Activated CD4-positive, alpha-beta T cell treated with anti-CD3 and anti-CD28 coated beads, Interleukin-2, Interleukin-6, amounts not matched to agents 100 ng/mL and 50 ng/mL, durations not matched to agents 16 hours and 8 hours (primary cell): ENCODE measurements around the gene SIPA1L3.
"Not testable (repeated sequence)": the region's sequence is repeated elsewhere in the genome, so short reads cannot be mapped to it uniquely, and the experiment has no call there.

Experiments
- DNase-seq: peaks from one replicate; pipeline ENCODE4 v3.0.0-alpha.2; 2020

SIPA1L3 gene

DNA sequence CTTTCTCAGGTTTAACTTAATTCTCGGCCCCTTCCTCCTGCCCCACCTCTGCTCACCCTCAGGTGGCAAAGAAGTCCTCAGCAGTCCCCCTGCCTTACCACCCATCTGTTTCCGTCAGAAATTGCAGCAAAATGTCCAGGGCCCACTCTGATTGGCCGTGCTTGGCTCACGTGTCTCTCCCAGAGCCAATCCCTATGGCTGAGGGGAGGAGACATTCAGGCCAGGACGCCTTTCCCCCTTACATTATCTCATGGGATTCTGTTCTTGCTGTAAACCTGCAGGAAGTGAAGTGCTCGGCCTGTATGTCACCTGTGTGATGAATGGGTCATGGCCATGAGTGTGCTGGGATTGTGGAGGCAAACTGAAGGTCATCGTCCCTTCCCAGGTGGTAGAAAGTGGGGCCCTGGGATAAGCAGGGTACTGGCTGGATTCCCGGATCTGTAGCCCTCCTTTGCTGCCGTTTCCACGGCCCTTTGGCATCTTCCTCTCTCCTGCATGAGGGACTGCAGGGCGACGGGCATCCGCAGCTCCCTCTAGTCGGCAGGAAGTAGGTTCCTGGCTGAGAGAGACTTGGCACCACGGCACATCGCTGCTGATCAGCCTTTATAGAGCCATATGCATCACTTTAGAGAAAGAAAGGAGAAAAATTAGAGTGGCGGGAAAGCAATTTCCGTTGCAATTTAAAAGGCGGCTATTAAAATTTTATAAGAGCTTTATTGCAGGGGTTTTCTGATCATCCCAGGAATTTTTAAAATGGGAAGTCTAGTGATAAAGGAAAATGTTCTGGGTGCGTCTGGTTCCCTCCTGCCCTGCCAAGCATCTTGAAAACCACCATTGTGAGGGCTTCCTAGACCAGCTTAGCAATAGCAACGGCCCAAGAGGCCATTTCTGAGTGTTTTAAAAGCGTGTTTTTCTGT lies 118.2 kb downstream of the SIPA1L3 start:
- DNase-seq = no peak

DNA sequence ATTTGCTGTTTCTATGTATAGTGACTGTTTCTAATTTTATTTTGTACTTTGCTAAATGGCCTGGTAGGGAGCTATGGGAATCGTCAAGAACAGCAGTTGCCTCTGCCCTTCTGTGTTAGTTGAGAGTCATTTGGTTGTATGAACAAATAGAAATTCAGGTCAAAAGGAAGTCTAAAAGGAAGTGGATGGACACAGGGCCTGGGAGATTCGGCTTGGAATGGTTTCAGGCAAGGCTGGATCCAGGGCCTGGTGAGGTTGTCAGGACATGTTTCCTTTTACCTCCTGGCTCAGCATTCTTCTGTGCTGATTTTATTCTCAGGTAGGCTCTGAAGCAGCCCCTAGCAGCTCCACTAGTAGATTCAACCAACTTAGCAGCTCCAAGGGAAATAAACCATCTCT lies 118.9 kb downstream of the SIPA1L3 start:
- DNase-seq = no peak

DNA sequence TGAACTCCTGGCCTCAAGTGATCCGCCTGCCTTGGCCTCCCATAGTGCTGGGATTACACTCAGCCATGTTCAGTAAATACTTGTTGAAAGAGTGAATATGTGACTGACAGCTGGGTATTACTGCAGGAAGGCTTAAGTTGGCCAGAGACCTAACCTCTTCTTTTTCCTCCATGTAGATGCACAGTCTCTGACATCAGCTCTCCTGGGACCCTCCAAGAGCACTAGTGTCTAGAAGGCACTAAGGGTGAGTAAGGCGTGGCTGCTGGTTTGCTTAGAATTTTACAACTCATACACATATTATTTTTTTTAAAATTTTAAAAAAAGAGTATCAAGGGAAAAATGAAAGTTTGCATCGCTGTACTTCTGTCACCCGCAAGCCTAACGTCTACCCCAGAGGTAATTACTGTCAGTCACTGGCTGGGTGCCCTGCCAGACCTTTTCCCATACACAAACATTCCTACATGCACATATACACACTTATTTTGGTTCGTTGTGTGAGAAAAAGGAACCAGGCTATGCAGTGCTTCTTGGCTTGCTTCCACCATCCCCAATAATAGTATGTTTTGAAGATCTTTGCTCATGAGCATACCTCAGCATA lies 122.0 kb downstream of the SIPA1L3 start:
- DNase-seq = no peak

DNA sequence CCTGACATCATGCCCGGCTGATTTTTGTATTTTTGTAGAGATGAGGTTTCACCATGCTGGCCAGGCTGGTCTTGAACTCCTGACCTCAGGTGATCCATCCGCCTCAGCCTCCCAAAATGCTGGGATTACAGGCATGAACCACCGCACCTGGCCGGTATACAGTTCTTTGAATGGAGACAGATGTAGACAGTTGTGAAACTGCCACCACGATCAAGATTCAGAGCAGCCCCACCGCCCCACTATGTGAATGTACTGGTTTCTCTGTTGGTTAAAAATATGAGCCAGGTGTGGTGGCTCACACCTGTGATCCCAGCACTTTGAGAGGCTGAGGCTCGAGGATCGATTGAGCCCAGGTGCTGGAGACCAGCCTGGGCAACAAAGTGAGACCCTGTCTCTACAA lies 123.0 kb downstream of the SIPA1L3 start:
- not testable (repeated sequence) for DNase-seq

DNA sequence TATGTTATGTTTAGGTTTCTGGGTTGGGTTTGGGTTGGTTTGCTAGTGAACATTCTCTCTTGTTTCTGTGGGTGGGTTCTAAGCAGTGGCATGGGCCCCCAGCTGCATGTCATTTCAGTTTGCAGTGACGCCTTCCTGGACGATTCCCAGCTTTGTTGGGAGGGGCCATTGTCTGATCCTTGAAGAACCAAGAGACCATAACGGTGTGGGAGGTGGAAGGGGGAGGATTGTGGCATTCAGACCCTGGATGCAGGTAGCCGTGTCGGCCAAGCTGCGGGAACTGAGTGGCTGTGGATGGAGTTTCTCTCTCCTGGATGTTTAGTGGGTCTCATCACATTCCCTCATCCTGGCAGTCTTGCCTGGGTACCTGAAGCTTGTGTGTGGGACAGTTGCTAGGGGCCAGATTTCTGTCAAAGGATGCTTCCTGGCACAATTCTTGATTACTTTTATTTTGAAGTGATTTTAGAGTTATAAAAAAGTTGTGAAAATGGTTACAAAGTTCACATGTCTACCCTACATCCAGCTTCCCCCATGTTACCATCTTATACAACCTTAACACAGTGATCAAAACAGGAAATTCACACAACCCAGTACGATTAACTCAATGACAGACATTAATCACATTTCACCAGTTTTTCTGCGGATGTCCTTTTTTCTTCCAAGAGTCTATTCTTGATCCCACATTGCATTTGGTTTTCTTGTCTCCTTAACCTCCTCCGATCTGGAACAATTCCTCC lies 123.8 kb downstream of the SIPA1L3 start:
- no peak for DNase-seq

DNA sequence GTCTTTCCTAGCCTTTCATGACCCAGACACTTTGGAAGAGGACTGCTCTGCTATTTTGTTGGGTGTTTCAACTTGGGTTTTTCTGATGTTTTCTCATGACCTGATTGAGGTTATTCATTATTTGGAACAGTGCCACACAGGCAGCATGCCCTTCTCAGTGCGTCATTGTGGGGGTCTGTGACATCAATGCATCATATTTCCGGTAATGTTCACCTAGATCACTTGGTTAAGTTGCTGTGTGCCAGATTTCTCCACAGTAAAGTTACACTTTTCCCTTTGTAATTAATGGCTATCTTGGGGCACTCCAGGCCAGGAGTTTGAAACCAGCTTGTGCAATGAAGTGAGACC lies 124.4 kb downstream of the SIPA1L3 start:
- DNase-seq = no peak

DNA sequence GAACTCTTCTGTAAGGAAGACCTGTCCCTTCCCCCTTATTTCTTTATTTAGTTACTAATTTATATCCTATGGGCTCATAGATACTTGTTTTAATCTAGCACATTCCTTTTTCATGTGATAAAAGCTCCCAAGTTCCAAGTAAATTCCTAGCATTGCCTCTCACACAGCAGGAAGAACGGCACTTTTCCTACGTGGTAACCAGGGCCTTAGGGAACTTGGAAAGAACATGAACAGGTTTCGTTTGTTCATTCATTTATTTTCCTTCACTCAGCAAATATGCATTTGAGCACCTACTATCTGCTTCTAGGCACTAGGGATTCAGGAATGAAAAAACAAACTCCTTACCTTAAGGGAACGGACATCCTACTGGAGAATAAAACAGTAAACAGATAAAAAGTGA lies 125.1 kb downstream of the SIPA1L3 start:
- DNase-seq = no peak

DNA sequence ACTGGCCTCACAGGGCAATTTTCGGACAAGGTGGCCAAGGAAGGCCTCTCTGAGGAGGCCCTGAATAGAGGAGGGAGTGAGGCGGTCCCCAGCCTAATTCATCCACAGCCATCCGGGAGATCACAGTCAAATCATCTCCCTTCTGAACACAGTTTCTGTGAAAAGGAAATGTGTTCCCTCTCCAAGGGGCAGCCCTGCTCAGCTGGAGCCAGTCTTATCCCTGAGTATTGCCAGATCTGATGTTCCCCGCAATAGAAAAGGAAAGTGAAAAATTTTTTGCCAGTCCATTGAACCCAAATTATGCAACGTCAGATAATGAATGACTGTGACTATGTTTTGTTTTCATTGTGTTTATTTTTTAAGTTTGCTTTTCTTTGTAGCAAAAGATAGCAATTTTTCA lies 125.9 kb downstream of the SIPA1L3 start:
- no peak for DNase-seq

DNA sequence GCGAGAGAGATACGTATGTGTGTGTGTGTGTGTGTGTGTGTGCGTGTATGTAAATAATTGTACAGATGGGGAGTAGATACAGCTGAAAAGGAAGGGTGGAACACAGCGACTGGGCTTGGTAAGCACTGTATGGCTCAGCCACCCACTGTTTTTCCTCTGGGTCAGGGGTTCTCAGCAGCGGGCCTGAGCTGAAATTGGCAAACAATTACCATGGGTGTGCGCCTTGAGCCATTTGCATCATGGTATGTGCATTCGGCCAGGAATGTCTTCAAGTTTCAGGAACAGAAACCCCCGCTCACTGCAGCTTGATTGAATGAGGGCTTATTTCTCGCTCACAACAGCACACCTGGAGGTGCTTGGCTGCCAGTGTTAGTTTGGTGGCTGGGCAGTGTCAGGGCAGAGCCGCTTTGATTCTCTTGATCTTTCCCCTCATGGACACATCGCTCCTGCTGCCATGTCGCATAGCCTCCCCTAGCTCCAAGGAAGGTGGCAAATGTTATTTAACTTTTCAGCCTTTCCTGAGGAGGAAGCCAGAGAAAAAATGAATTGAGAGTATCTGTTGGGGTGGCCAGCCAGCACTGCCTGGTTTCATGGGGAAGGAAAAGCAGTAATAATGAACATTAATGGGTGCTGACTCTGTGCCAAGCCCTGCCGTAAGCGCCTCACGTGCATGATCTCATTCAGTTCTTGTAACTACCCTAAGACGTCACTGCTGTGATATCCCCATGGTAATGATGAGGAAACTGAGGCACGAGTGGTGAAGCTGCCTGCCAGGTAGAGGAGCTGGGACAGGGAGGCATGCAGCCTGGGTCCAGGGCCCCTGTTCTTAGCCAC lies 126.9 kb downstream of the SIPA1L3 start:
- no peak for DNase-seq

DNA sequence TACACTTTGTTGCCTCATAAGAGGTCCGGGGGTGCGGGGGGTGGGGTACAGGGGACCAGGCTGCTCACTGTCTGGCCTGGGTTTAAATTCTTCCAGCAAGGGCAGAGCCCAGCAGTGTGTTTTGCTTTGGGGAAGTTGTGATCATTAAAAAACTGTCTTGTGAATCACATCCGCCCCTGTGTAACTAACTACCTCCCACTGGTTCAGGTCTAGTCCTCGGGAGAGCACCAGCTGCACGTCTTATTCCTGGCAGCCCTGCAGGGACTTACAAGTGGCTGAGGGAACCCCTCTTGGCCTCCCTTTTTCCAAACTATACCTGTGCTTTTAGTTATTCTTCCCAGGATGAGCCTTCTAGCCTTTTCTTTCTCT lies 127.5 kb downstream of the SIPA1L3 start:
- no peak for DNase-seq

DNA sequence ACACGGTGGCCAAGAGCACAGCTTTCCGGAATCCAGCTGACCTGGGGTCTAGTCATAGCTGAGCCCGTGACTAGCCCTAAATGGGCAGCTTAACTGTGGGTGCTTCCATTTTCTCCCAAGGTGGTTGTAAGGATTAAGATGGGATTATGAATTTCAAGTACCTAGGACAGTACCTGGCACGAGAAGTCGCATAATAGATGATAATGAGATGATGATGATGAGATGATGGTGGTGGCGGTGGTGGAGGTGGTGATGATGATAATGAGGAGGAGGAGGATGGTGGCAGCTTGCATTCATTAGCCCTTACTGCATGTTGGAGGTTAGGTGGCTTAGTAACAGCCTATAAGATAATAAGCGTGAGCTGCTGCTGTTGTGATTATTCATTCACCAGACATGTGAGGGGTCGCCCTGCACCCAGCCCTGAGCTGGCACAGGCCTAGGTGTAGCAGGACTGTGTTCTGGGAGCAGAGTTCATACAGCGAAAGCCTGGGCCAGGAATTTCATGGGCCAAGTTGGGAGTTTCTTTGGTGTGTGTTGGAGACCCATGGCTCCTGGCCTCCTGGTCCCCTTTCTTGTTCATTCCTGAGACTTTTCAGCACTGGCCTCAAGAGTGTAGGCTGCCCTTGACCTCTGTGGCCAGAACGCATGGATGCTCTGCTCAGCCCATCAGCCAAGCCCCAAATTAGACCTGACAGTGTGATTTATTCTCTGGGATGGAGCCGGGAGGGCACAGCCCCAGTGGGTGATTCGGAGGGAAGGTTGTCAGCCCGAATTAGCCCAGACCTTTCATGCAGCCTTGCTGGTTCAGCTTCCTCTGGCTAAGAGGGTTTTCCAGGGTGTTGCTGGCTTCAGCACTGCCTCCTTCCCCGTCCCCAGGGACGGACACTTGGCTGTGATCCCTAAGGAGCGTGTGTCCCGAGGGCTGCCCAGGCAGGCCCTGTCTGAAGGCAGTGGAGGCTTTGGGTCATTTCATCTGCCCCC lies 128.8 kb downstream of the SIPA1L3 start:
- no peak for DNase-seq

DNA sequence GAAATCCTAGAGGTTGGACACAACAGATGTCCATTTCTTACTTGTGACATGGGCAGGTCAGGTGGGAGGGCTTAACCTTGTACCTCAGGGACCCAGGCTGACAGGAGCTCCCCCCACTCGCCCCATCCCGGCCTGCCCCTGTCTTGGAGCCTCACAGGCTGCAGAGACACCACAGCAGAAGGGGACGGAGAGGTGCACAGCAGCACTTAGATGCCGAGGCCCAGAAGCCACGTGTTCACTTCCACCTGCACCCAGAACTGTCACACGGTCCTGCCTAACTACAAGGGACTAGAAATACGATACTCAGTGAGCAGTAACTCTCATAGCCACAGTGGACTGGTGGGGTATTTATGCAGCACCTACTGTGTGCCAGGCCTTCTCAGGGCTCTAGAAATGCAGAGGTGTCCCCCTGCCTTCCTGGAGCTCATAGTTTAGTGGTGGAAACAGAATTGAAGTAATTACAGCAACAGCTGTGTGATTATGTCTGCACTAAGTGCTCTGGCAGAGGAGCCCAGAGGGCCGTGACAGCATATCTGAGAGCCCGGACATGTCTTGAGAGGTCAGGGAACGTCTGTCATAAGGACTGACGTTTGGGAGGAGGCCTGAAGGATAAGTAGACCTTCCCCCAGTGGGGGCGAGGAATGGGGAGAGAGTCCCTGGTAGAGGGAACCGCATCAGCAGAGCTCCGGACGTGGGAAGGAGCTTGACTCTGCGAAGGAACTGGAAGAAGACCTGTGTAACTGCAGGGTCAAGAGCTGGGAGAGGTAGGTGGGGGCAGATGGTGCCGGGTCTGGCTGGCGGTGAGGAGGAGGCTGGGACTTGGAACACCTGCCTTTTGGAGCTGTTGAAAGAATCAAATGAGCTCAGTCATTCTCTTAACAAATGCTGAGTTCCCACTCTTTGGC lies 130.0 kb downstream of the SIPA1L3 start:
- no peak for DNase-seq

DNA sequence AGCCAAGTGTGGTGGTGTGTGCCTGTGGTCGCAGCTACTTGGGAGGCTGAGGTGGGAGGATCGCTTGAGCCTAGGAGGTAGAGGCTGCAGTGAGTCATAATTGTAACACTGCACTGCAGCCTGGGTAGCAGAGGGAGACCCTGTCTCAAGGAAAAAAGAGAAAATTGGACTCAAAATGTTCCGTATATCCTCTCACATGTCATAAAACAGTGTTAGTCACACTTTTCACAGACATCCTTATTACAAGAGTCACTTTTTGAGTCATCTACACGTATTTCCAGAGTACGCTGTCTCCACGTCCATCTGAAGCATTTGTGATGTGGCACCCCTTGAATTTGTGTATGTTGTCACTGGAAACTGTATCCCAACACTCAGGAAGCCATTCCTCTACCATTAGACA lies 133.0 kb downstream of the SIPA1L3 start:
- DNase-seq = peak; percentile 29

DNA sequence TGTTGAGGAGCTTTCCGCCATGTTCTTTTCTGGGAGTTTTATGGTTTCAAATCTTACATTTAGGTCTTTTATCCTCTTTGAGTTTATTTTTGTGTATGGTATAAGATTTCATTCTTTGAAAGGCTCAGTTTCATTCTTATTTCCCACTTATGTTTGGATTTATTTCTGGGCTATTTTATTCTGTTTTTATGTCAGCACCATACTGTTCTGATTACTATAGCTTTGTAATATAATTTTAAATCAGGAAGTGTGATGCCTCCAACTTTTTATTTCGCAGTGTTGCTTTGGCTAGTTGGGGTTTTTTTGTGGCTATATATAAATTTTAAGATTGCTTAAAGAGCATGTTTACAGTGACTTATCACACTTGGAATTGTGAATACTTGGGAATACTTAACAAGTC lies 135.1 kb downstream of the SIPA1L3 start:
- DNase-seq = no peak

DNA sequence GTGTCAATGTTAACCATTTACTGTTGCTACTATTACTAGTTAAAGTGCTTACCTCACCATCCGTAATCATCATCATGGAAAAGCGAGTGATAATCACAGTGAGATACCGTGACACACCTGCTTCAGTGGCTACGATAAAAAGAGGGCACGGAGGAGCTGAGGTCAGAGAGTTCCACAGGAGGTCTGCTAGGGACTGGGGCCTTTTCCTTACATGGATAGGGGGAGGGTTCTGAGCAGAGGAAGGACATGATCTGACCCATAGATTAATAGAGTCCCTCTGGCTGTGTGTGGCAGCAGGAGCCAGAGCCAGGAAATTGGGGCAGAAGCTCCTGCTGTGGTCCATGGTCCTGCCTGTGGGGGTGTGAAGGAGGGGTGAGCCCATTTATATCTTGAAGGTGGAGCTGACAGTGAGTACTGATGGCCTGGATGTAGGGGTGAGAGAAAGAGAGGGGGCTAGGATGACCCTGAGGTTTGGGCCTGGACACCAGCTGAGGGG lies 136.7 kb downstream of the SIPA1L3 start:
- DNase-seq = no peak

DNA sequence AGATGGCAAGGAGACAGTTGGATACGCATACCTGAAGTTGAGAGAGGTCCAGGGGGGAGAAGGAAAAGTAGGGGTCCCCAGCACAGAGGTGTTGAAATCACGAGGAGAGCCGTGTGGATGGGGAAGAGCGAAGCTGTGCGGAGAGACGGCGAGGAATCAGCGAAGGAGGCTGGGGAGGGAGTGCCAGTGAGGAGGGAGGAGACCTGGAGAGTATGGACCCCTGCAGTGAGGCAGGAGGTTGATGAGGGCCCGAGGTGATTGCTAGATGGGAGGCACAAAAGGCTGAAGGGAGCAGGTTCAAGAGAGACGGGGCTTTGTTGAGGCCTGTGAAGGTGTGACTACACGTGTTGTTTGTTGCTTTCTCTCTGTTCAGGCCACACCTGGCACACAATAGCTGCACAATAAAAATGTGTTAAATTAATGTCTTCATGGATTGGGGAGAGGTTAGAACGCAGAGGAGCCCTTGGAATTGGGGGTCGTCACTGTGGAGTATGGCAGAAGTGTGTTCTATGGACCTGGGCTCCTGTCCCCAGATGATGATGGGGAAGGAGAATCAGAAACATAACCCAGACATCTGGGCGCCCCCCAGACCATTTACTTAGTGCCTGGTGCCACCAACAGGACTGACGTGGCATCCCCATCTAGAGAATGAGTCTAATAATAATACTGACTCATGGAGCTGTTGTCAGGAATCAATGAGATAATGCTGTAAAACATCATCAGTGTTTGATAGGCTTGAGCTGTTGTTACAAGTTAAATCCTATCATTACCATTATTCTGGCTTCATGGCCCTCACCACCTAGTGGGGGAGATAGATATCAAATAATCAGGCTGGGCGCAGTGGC lies 137.5 kb downstream of the SIPA1L3 start:
- no peak for DNase-seq

DNA sequence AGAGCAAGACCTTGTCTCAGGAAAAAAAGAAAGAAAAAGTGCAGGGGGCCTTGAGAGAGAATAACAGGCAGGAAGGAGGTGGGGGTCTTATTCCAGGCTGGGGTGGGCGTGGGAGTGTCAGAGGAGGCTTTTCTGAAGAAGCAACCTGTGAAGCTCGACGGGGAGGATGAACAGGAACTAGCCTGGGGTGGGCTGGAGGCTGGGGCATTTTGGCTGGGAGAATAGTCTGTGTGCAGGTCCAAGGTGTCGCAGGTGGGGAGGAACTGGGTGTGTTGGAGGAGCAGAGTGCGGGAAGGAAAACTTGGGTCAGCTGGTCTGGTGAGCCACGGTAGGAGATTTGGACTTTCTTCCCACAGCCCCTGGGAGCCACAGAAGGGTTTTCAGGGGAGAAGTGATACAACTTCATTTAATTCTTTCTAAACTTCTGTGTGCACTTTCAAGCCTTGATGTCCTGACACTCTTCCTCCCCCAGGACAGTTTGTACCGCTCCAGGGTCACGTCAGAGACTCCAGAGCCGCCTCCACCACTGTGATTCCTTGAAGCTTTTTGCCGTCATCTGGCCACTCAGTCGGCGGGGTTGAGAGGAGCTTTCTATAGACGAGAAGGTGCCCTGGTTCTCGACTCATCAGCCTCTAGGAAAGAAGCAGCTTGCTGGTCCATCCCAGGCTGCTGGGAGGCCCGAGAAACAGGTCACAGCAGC lies 138.7 kb downstream of the SIPA1L3 start:
- no peak for DNase-seq

DNA sequence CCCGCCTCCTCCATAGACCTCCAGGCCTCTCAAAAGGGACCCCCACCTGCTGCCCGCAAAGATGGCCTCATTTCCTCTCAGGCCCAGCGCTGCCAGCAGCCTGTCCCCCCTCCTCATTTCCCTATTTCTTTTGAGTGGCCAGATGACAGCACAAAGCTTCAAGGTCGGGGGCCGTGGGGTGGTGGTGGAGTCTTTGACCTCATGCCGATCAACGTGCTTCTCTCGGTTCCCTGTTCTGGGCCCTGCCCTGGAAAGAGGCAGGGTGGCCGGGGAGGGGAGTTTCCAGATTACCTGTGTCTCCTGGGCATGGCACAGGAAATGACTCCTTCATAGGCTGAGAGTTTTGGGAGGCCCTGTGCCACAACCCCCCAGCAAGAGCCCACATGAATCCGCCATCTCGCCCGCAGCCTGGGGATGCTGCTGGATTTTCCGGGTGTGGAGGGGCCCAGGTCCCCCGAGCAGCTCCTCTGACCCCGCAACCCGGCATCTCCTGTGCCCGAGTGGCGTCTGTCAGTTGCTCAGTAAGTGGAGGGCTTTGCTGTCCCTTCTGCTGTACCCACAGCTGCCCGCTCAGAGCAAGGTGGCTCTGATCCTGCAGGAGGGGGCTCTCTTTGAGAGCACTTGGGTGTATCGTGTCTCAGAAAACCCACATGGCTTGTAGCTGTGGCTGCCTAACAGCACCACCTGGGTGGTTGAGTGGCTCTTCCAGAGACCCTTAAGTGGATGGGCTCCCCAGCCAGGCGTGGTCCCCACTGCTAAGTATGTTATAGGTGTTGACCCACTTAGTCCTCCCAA lies 139.4 kb downstream of the SIPA1L3 start:
- no peak for DNase-seq
